ENCODE data around the gene STARD9. TPM values are rescaled to one million over a fixed set of nuclear protein-coding genes. Genes with fewer than 3 reads are reported as not detected.

The STARD9 gene
- total and polyA plus RNA-seq, 5 donors from 2014 or later: 0.07 to 9.8 (median 0.16) TPM

DNA sequence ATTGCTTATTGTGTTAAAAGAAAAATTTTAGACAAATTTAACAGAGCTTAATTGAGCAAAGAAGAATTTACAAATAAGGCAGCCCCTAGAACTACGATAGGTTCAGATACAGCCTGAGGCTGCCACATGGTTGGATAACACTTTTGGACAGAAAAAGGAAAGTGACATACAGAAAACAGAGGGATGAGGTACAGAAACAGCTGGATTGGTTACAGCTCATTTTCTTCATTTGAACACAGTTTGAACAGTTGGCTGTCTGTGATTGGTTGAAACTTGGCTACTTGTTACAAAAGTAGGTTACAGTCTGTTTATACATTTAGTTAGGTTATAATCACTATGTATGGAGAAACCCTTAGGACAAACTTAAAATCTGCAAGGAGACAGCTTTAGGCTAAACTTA, 46.0 kb downstream of the STARD9 start:
- no peak overlapping the region for H3K4me3 Mint-ChIP-seq
- Histone ChIP-seq H3K27me3 (ENCODE audit: control insufficient read depth, insufficient read depth, low read length) (no peaks in the 10 kb centered on the region), H3K27ac (ENCODE audit: insufficient read depth, low read length, poor library complexity, severe bottlenecking) (no peak overlapping the region), H3K36me3 (ENCODE audit: control insufficient read depth, insufficient read depth, low read length) (no peaks in the 10 kb centered on the region), H3K4me3 (ENCODE audit: low read depth, low read length) (no peak overlapping the region), H3K4me1 (ENCODE audit: control insufficient read depth, insufficient read depth, low read length, poor library complexity, severe bottlenecking) (no peaks in the 10 kb centered on the region), H3K9me3 (ENCODE audit: control insufficient read depth in 2 of 2, low read length in 2 of 2) (no peaks in the 10 kb centered on the region)
- H3K4me1 Mint-ChIP-seq: peaks cover 0 to 2% (median under 1%) of the 10 kb centered on the region in 4 donors
- no peaks in the 10 kb centered on the region for H3K9me3 Mint-ChIP-seq
- H3K27me3 Mint-ChIP-seq: no peaks in the 10 kb centered on the region
- no peaks in the 10 kb centered on the region for H3K36me3 Mint-ChIP-seq
- ATAC-seq (ENCODE audit: low read depth in 2 of 2) (no peak), DNase-seq (no peak)
- peak overlapping the region in 2 of 3 donors; percentile 24 to 34 for H3K27ac Mint-ChIP-seq

DNA sequence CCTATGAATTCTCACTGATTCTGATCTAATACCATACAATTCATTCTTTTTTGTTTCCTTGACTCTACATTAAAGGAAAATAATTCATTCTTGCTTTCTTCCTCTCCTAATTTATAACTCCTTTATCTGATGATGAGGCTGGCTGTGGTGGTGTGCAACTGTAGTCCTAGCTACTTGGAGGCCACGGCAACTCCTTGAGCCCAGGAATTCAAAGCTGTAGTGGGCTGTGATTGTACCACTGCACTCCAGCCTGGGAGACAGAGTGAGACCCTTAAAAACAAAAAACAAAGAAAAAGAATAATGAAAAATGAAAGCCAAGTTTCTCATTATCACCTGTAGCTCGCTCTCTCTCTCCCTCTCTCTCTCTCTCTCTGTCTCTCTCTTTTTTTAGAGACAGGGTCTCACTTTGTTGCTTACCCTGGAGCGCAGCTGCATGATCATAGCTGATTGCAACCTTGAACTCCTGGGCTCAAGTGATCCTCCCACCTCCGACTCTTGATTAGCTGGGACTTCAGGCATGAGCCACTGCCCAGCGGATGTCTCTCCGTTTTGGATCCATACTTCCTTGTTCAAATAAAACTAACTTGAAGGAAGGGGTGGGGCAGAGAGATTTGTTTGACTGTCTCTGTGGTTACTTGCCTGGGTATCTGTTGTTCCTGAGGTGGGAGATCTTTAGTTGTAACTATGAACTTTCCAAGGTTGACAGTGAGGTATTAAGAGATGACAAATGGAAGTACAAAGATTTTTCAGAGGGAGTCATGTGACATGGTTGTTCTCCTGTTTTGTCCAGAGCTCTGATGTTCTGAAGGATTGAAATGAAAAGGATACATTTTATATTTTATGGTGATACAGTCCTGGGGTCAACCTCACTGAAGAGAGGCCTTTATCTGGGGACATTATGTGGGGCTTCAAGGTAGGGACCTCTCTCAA, 46.9 kb downstream of the STARD9 start:
- no peaks in the 10 kb centered on the region for H3K36me3 Mint-ChIP-seq
- H3K27ac Mint-ChIP-seq: peak overlapping the region in 2 of 3 donors; percentile 20 to 48
- ATAC-seq (ENCODE audit: low read depth in 2 of 2): no peak
- Histone ChIP-seq H3K27me3 (ENCODE audit: control insufficient read depth, insufficient read depth, low read length) (no peaks in the 10 kb centered on the region), H3K4me1 (ENCODE audit: control insufficient read depth, insufficient read depth, low read length, poor library complexity, severe bottlenecking) (no peaks in the 10 kb centered on the region), H3K4me3 (ENCODE audit: low read depth, low read length) (no peak overlapping the region), H3K36me3 (ENCODE audit: control insufficient read depth, insufficient read depth, low read length) (no peaks in the 10 kb centered on the region), H3K9me3 (ENCODE audit: control insufficient read depth in 2 of 2, low read length in 2 of 2) (no peaks in the 10 kb centered on the region), H3K27ac (ENCODE audit: insufficient read depth, low read length, poor library complexity, severe bottlenecking) (no peak overlapping the region)
- no peaks in the 10 kb centered on the region for H3K9me3 Mint-ChIP-seq
- DNase-seq: no peak
- H3K4me1 Mint-ChIP-seq: peaks cover 0 to 2% (median under 1%) of the 10 kb centered on the region in 4 donors
- no peak overlapping the region for H3K4me3 Mint-ChIP-seq
- no peaks in the 10 kb centered on the region for H3K27me3 Mint-ChIP-seq

DNA sequence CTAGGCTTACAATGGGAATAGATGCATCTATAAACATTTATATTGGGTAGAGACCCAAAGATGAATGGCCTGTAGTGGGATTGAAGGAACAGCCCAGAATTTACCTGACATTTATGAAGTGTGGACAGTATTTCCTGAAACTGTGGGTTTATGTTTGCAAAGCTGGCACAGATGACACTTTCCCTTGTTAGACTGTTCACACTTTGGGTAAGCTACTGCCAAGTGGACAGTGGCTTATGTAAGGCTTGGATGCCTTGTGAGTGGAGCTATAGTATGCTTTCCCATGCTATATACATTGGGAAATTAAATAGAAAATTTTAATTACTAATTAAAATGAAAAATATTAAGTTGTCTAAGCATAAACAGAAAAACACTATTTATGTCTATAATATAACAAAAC, 48.5 kb downstream of the STARD9 start:
- Histone ChIP-seq H3K36me3 (ENCODE audit: control insufficient read depth, insufficient read depth, low read length) (no peaks in the 10 kb centered on the region), H3K4me1 (ENCODE audit: control insufficient read depth, insufficient read depth, low read length, poor library complexity, severe bottlenecking) (no peaks in the 10 kb centered on the region), H3K27me3 (ENCODE audit: control insufficient read depth, insufficient read depth, low read length) (no peaks in the 10 kb centered on the region), H3K27ac (ENCODE audit: insufficient read depth, low read length, poor library complexity, severe bottlenecking) (no peak overlapping the region), H3K4me3 (ENCODE audit: low read depth, low read length) (no peak overlapping the region), H3K9me3 (ENCODE audit: control insufficient read depth in 2 of 2, low read length in 2 of 2) (no peaks in the 10 kb centered on the region)
- Mint-ChIP-seq H3K9me3 (no peaks in the 10 kb centered on the region), H3K4me3 (no peak overlapping the region), H3K36me3 (no peaks in the 10 kb centered on the region), H3K27ac (no peak overlapping the region), H3K27me3 (no peaks in the 10 kb centered on the region), H3K4me1 (peaks cover 0 to 5% (median under 1%) of the 10 kb centered on the region in 4 donors)
- DNase-seq (no peak), ATAC-seq (ENCODE audit: low read depth in 2 of 2) (no peak)

DNA sequence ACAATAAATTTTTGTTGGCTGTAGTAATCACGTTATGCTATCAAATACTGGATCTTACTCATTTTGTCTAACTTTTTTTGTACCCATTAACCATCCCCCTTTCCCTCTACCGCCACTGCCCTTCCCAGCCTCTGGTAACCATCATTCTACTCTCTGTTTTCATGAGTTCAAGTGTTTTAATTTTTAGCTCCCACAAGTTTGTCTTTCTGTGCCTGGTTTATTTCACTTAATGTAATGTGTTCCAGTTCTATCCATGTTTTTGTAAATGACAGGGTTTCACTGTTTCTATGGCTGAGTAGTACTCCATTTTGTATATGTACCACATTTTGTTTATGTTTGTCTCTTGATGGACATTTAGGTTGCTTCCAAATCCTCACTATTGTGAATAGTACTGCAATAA, 52.1 kb downstream of the STARD9 start:
- DNase-seq: no peak
- no peaks in the 10 kb centered on the region for H3K36me3 ChIP-seq (ENCODE audit: control insufficient read depth, insufficient read depth, low read length)
- H3K4me3 Mint-ChIP-seq: no peak overlapping the region
- no peaks in the 10 kb centered on the region for H3K4me1 ChIP-seq (ENCODE audit: control insufficient read depth, insufficient read depth, low read length, poor library complexity, severe bottlenecking)
- peak overlapping the region in 1 of 3 donors; percentile 6 for H3K27ac Mint-ChIP-seq
- H3K27ac ChIP-seq (ENCODE audit: insufficient read depth, low read length, poor library complexity, severe bottlenecking): no peak overlapping the region
- no peaks in the 10 kb centered on the region for H3K27me3 ChIP-seq (ENCODE audit: control insufficient read depth, insufficient read depth, low read length)
- peaks cover 0 to 7% (median 0%) of the 10 kb centered on the region in 4 donors for H3K4me1 Mint-ChIP-seq
- no peak for ATAC-seq (ENCODE audit: low read depth in 2 of 2)
- no peak overlapping the region for H3K4me3 ChIP-seq (ENCODE audit: low read depth, low read length)
- no peaks in the 10 kb centered on the region for H3K36me3 Mint-ChIP-seq
- no peaks in the 10 kb centered on the region for H3K9me3 ChIP-seq (ENCODE audit: control insufficient read depth in 2 of 2, low read length in 2 of 2)
- H3K27me3 Mint-ChIP-seq: peaks cover 4% of the 10 kb centered on the region
- no peaks in the 10 kb centered on the region for H3K9me3 Mint-ChIP-seq

DNA sequence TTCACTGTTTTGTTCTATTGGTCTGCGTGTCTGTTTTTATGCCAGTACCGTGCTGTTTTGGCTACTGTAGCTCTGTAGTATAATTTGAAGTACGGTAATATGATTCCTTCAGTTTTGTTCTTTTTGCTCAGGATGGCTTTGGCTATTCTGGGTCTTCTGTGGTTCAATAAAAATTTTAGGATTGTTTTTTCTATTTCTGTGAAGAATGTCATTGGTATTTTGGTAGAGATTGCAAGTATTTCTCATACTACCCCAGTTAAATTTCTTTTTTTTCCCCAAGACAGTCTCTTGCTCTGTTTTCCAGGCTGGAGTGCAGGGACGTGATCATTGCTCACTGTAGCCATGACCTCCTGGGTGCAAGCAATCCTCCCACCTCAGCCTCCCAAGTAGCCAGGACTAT, 53.4 kb downstream of the STARD9 start:
- H3K27me3 Mint-ChIP-seq: peaks cover 4% of the 10 kb centered on the region
- Histone ChIP-seq H3K9me3 (ENCODE audit: control insufficient read depth in 2 of 2, low read length in 2 of 2) (no peaks in the 10 kb centered on the region), H3K4me3 (ENCODE audit: low read depth, low read length) (no peak overlapping the region), H3K36me3 (ENCODE audit: control insufficient read depth, insufficient read depth, low read length) (no peaks in the 10 kb centered on the region), H3K27me3 (ENCODE audit: control insufficient read depth, insufficient read depth, low read length) (no peaks in the 10 kb centered on the region), H3K27ac (ENCODE audit: insufficient read depth, low read length, poor library complexity, severe bottlenecking) (no peak overlapping the region), H3K4me1 (ENCODE audit: control insufficient read depth, insufficient read depth, low read length, poor library complexity, severe bottlenecking) (no peaks in the 10 kb centered on the region)
- no peaks in the 10 kb centered on the region for H3K9me3 Mint-ChIP-seq
- no peak for ATAC-seq (ENCODE audit: low read depth in 2 of 2)
- H3K27ac Mint-ChIP-seq: no peak overlapping the region
- no peak overlapping the region for H3K4me3 Mint-ChIP-seq
- DNase-seq: no peak
- H3K36me3 Mint-ChIP-seq: peaks cover 1% of the 10 kb centered on the region
- H3K4me1 Mint-ChIP-seq: peaks cover 0 to 6% (median 0%) of the 10 kb centered on the region in 4 donors

DNA sequence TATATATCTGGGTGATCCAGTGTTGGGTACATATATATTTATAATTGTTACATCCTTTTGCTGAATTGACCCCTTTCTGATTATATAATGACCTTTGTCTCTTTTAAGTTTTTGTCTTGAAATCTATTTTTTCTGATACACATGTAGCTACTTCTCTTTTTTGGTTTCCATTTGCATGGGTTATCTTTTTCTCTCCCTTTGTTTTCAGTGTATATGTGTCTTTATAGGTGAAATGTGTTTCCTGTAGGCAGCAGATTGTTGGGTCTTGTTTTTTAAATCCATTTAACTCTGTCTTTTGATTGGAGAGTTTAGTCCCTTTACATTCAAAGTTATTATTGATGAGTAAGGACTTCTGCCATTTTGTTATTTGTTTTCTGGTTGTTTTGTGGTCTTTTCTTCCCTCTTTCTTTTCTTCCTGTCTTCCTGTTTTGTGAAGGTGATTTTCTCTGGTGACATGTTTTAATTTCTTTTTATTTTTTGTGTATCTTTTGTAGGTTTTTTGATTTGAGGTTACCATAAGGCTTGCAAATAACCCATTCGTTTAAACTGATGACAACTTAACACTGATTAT, 56.8 kb downstream of the STARD9 start:
- DNase-seq: no peak
- Histone ChIP-seq H3K4me1 (ENCODE audit: control insufficient read depth, insufficient read depth, low read length, poor library complexity, severe bottlenecking) (no peaks in the 10 kb centered on the region), H3K9me3 (ENCODE audit: control insufficient read depth in 2 of 2, low read length in 2 of 2) (no peaks in the 10 kb centered on the region), H3K36me3 (ENCODE audit: control insufficient read depth, insufficient read depth, low read length) (no peaks in the 10 kb centered on the region), H3K27ac (ENCODE audit: insufficient read depth, low read length, poor library complexity, severe bottlenecking) (no peak overlapping the region), H3K27me3 (ENCODE audit: control insufficient read depth, insufficient read depth, low read length) (no peaks in the 10 kb centered on the region), H3K4me3 (ENCODE audit: low read depth, low read length) (no peak overlapping the region)
- Mint-ChIP-seq H3K4me3 (no peak overlapping the region), H3K36me3 (peaks cover 4% of the 10 kb centered on the region), H3K9me3 (no peaks in the 10 kb centered on the region), H3K4me1 (peaks cover 0 to 6% (median 0%) of the 10 kb centered on the region in 4 donors), H3K27me3 (peaks cover 4% of the 10 kb centered on the region), H3K27ac (no peak overlapping the region)
- ATAC-seq (ENCODE audit: low read depth in 2 of 2): no peak

DNA sequence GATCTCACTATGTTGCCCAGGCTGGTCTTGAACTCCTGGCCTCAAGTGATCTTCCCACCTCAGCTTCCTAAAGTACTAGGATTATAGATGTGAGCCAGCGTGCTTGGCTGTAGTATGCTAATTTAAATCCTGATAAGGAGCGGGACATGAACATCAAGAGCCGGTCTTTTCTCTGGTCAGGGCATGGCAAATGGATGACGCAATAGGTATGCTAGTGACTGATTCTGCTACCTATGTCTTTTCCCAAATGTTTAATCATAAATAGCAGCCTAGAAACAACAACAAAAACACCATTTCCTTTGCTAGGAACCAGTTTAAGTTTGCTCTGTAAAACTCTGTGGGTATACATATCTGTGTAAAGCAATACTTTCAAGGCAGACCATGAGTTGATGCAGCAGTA, 64.7 kb downstream of the STARD9 start:
- no peaks in the 10 kb centered on the region for H3K27me3 Mint-ChIP-seq
- peaks cover 3% of the 10 kb centered on the region for H3K36me3 ChIP-seq (ENCODE audit: control insufficient read depth, insufficient read depth, low read length)
- DNase-seq (no peak), ATAC-seq (ENCODE audit: low read depth in 2 of 2) (no peak)
- no peak overlapping the region for H3K4me3 Mint-ChIP-seq
- H3K4me1 ChIP-seq (ENCODE audit: control insufficient read depth, insufficient read depth, low read length, poor library complexity, severe bottlenecking): no peaks in the 10 kb centered on the region
- no peak overlapping the region for H3K27ac ChIP-seq (ENCODE audit: insufficient read depth, low read length, poor library complexity, severe bottlenecking)
- no peaks in the 10 kb centered on the region for H3K27me3 ChIP-seq (ENCODE audit: control insufficient read depth, insufficient read depth, low read length)
- H3K27ac Mint-ChIP-seq: no peak overlapping the region
- no peaks in the 10 kb centered on the region for H3K4me1 Mint-ChIP-seq
- no peak overlapping the region for H3K4me3 ChIP-seq (ENCODE audit: low read depth, low read length)
- no peaks in the 10 kb centered on the region for H3K9me3 Mint-ChIP-seq
- H3K9me3 ChIP-seq (ENCODE audit: control insufficient read depth in 2 of 2, low read length in 2 of 2): no peaks in the 10 kb centered on the region
- peaks cover 12% of the 10 kb centered on the region for H3K36me3 Mint-ChIP-seq
